ENCODE measurements around the gene PLXDC1.

DNA sequence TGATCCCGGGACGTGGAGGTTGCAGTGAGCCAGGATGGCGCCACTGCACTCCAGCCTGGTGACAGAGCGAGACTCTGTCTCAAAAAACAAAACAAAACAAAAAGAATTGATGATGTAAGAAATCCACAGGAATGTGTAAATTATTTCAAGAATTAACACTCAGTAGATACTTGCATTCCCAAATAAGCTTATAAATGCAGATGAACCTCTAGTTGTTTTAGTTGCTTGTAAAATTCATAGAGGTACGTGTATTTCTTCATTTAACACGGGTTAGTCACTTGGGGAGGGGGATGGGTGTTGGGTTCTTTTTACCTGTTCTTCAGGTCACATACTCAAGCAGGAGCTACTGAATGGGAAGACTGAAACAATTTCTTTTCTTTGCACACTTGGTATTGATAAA lies 128.5 kb downstream of the PLXDC1 start:
- no peak for TF ChIP-seq CTCF (IDR thresholded peaks at IDR 0.05)
- no peak for TF ChIP-seq EZH2 (IDR thresholded peaks at IDR 0.05)

Measured in neural progenitor cell (in vitro differentiated cells).